IPS-15b (cell line): ENCODE measurements around the gene CLDN20.

ENCODE experiments used
- H3K27me3 ChIP-seq: one replicate; pipeline ENCODE4 v1.6.1; 2013; ENCODE audit warnings: low read length; ENCODE audit not compliant: control insufficient read depth, insufficient read depth
- H3K36me3 ChIP-seq: one replicate; pipeline ENCODE4 v1.6.1; 2013; ENCODE audit warnings: low read length; ENCODE audit not compliant: control insufficient read depth, insufficient read depth
- H3K4me1 ChIP-seq: one replicate; pipeline ENCODE4 v1.6.1; 2013; ENCODE audit warnings: mild to moderate bottlenecking, low read length; ENCODE audit not compliant: control insufficient read depth, insufficient read depth
- H3K4me3 ChIP-seq: one replicate; pipeline ENCODE4 v1.5.1; 2013; ENCODE audit warnings: low read depth, low read length
- H3K9ac ChIP-seq: one replicate; pipeline ENCODE4 v1.6.1; 2013; ENCODE audit warnings: low read depth, mild to moderate bottlenecking, low read length
- H3K9me3 ChIP-seq: one replicate; pipeline ENCODE4 v1.6.1; 2013; ENCODE audit warnings: mild to moderate bottlenecking, low read length; ENCODE audit not compliant: control insufficient read depth, insufficient read depth

CLDN20 gene

GRCh38 chr6:155246825-155247224 is 17.0 kb upstream of the CLDN20 start:
- Histone ChIP-seq H3K27me3 (no peaks in the 10 kb centered on the region), H3K4me1 (peaks cover 2% of the 10 kb centered on the region), H3K4me3 (no peak overlapping the region), H3K36me3 (peaks cover 12% of the 10 kb centered on the region), H3K9ac (no peak overlapping the region), H3K9me3 (no peaks in the 10 kb centered on the region)

DNA sequence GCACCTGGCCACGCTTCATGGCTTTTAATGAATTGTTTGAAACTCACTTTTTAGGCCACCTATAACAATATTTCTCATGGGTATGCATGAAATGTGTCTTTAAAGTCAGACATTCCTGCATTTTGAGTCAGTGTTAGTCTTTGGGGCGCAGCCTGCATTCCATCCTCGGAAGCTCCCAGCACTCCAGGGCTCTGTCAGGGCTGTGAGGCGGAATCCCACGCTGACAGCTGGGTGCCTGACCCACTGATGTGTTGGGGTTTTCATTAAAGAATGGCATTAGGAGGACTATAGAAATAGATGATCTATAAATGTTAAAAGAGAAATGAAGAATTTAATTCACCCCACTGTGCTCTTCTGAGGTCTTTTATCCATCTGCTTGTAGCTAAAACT is 16.2 kb upstream of the CLDN20 start:
- Histone ChIP-seq H3K9me3 (no peaks in the 10 kb centered on the region), H3K4me1 (peaks cover 5% of the 10 kb centered on the region), H3K4me3 (no peak overlapping the region), H3K36me3 (peaks cover 12% of the 10 kb centered on the region), H3K27me3 (no peaks in the 10 kb centered on the region), H3K9ac (no peak overlapping the region)

- Histone ChIP-seq H3K27me3 (no peaks in the 10 kb centered on the region), H3K9ac (no peak overlapping the region), H3K36me3 (peaks cover 12% of the 10 kb centered on the region), H3K4me3 (no peak overlapping the region), H3K9me3 (no peaks in the 10 kb centered on the region), H3K4me1 (peaks cover 11% of the 10 kb centered on the region)
These were observed 15.5 kb upstream of the CLDN20 start for GRCh38 chr6:155248008-155249001.

DNA sequence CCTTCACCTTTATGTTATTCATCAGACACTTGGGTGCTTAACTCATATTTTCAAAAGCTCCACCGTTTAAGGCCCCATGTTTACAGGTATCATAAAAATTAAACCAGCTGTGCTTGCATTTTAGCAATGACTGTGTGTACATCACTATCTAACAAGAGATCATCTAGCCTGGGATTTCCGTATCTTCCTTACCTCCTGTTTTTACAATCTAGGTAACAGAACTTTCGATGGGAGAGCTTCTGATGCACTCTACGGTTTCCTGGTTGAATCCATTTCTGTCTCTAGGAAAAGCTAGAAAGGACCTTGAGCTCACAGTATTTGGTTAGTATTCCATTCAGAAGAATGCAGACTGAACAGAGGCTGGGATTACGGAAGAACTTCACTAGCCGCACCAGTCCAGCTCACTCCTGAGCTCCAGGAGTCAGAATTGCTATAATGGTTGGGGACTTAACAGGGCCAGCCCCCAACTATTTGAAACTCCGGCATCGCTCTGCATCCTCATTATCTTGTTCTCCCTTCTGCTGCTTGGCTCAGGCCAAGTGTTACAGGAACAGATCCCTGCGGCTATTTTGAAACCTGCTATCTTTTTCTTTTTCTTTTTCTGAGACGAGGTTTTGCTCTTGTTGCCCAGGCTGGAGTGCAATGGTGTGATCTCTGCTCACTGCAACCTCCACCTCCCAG is 13.0 kb upstream of the CLDN20 start:
- peaks cover 18% of the 10 kb centered on the region for H3K4me1 ChIP-seq
- H3K36me3 ChIP-seq: peaks cover 12% of the 10 kb centered on the region
- no peaks in the 10 kb centered on the region for H3K9me3 ChIP-seq
- H3K4me3 ChIP-seq: no peak overlapping the region
- no peak overlapping the region for H3K9ac ChIP-seq
- H3K27me3 ChIP-seq: no peaks in the 10 kb centered on the region

DNA sequence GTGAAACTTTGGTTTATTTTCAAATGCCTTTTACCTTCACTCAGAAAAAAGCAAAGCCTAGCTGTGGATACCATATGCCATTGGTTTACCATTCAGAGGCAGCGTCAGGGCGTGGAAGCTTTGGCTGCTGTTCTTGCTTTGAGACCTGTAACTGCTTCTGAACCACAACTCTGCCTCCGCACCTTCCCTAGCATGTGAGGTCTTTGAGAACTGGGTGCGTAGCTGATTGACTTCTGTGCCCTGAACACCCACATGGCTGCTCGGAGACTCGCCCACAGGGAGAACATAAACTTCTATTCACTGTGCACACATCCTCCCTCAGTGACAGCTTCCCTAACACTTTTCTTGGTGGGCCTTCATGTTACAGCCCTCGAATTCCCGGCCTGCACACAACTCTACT is 11.2 kb upstream of the CLDN20 start:
- H3K36me3 ChIP-seq: peaks cover 20% of the 10 kb centered on the region
- H3K4me3 ChIP-seq: no peak overlapping the region
- no peaks in the 10 kb centered on the region for H3K9me3 ChIP-seq
- peak overlapping the region; percentile 9 for H3K9ac ChIP-seq
- peaks cover 18% of the 10 kb centered on the region for H3K4me1 ChIP-seq
- H3K27me3 ChIP-seq: no peaks in the 10 kb centered on the region

DNA sequence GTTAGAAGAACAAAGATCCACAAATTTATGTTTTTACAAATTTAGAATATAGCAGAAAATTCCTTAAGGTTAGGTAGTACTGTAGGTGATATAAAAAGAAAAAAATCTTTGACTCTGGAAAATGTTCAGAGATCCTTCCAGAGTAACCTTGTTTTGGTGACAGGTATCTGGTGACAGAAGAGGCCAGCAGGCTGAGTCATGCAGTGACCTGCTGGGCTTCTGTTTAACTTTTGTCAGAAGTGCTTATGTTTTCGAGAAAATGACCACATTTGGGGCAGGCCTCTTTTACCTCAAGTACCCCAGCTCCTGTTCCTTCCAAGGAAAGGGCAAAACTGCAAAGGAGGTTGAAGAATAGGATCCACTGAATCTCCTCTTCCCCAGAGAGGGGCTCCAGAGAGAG is 10.5 kb upstream of the CLDN20 start:
- Histone ChIP-seq H3K4me1 (peaks cover 16% of the 10 kb centered on the region), H3K4me3 (no peak overlapping the region), H3K9ac (peak overlapping the region; percentile 28), H3K36me3 (peaks cover 21% of the 10 kb centered on the region), H3K9me3 (no peaks in the 10 kb centered on the region), H3K27me3 (no peaks in the 10 kb centered on the region)

GRCh38 chr6:155254139-155254538 is 9.7 kb upstream of the CLDN20 start:
- Histone ChIP-seq H3K36me3 (peaks cover 21% of the 10 kb centered on the region), H3K9ac (no peak overlapping the region), H3K4me1 (peaks cover 16% of the 10 kb centered on the region), H3K27me3 (no peaks in the 10 kb centered on the region), H3K4me3 (no peak overlapping the region), H3K9me3 (no peaks in the 10 kb centered on the region)

DNA sequence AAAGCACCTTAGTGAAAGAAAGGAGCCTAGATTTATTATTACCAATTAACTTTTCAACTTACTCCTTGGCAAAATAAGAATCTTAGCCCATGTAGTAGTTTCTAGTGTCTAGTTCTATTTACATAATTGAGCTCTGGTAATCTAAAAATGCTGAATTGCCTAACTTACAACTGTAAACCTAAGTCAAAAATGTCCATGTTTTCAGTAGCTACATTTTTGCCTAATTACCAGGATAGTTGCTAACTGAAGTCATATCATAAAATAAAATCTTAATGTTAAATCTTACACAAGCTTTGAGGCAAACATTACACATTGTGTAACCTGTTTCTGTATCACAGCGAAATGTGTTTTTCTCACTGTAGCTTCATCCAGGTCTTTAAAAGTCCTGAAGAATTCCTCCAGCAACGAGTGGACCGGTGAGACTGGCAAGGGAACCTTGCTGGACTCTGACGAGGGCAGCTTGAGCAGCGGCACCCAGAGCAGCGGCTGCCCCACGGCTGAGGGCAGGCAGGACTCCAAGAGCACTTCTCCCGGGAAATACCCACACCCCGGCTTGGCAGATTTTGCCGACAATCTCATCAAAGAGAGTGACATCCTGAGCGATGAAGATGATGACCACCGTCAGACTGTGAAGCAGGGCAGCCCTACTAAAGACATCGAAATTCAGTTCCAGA is 7.6 kb upstream of the CLDN20 start:
- H3K4me3 ChIP-seq: no peak overlapping the region
- H3K36me3 ChIP-seq: peaks cover 19% of the 10 kb centered on the region
- no peak overlapping the region for H3K9ac ChIP-seq
- no peaks in the 10 kb centered on the region for H3K27me3 ChIP-seq
- no peaks in the 10 kb centered on the region for H3K9me3 ChIP-seq
- H3K4me1 ChIP-seq: peaks cover 20% of the 10 kb centered on the region

- no peaks in the 10 kb centered on the region for H3K27me3 ChIP-seq
- no peak overlapping the region for H3K4me3 ChIP-seq
- no peaks in the 10 kb centered on the region for H3K9me3 ChIP-seq
- peaks cover 19% of the 10 kb centered on the region for H3K36me3 ChIP-seq
- H3K4me1 ChIP-seq: peaks cover 27% of the 10 kb centered on the region
- H3K9ac ChIP-seq: no peak overlapping the region
These were observed 6.0 kb upstream of the CLDN20 start for GRCh38 chr6:155257796-155258195.

- Histone ChIP-seq H3K4me3 (no peak overlapping the region), H3K4me1 (peaks cover 17% of the 10 kb centered on the region), H3K9me3 (no peaks in the 10 kb centered on the region), H3K9ac (no peak overlapping the region), H3K36me3 (peaks cover 19% of the 10 kb centered on the region), H3K27me3 (no peaks in the 10 kb centered on the region)
These were observed 4.6 kb upstream of the CLDN20 start for GRCh38 chr6:155259204-155259603.

GRCh38 chr6:155259897-155260296 is 3.9 kb upstream of the CLDN20 start:
- Histone ChIP-seq H3K4me1 (peaks cover 24% of the 10 kb centered on the region), H3K4me3 (no peak overlapping the region), H3K9me3 (no peaks in the 10 kb centered on the region), H3K27me3 (no peaks in the 10 kb centered on the region), H3K9ac (no peak overlapping the region), H3K36me3 (peaks cover 19% of the 10 kb centered on the region)
